GM18909 (cell line): Measurements from ENCODE around the gene SAPCD1.

Experiments used
- ATAC-seq: cut with Tn5 transposase; IDR thresholded peaks from one replicate; pipeline ENCODE4 v1.9.1; 2021; ENCODE audit warnings: mild to moderate bottlenecking; ENCODE audit not compliant: unreplicated experiment, poor library complexity

The SAPCD1 gene

GRCh38 chr6:31762356-31762755 is at the start of gene SAPCD1:
Gene SAPCD1 (plus strand): TSS chr6:31762656. CDS start chr6:31763055, 399 bp downstream.
- no peak for ATAC-seq

GRCh38 chr6:31713465-31713864 is 49.0 kb upstream of the SAPCD1 start:
- ATAC-seq: no peak

GRCh38 chr6:31713991-31714684 is 48.3 kb upstream of the SAPCD1 start:
- no peak for ATAC-seq

- ATAC-seq: no peak
Observed at GRCh38 chr6:31715022-31715958, 47.2 kb upstream of the SAPCD1 start, which contains the start of gene LY6G6D. Gene LY6G6D (plus strand): TSS chr6:31715348. CDS start chr6:31715356, 8 bp downstream.

- no peak for ATAC-seq
Observed at GRCh38 chr6:31717499-31718222, 44.8 kb upstream of the SAPCD1 start.

- ATAC-seq: no peak
Observed at GRCh38 chr6:31718265-31718664, 44.2 kb upstream of the SAPCD1 start.

GRCh38 chr6:31719001-31719400 is 43.5 kb upstream of the SAPCD1 start:
- ATAC-seq: no peak

GRCh38 chr6:31720196-31720770 is 42.2 kb upstream of the SAPCD1 start:
- ATAC-seq: no peak

- no peak for ATAC-seq
Observed at GRCh38 chr6:31721351-31722020, 41.0 kb upstream of the SAPCD1 start, which contains the start of gene LY6G6C. Gene LY6G6C (minus strand): TSS chr6:31721746. CDS start chr6:31721679, 67 bp downstream.

GRCh38 chr6:31722173-31722572 is 40.3 kb upstream of the SAPCD1 start:
- no peak for ATAC-seq

GRCh38 chr6:31723245-31723979 is 39.0 kb upstream of the SAPCD1 start, which contains the start of gene MPIG6B:
Gene MPIG6B (plus strand): TSS chr6:31723373. CDS start chr6:31723384, 11 bp downstream.
- ATAC-seq: no peak

GRCh38 chr6:31723980-31724691 is 38.3 kb upstream of the SAPCD1 start:
- no peak for ATAC-seq

GRCh38 chr6:31725502-31726350 is 36.7 kb upstream of the SAPCD1 start:
- ATAC-seq: no peak

GRCh38 chr6:31727034-31727716 is 35.3 kb upstream of the SAPCD1 start:
- peak; percentile 62 for ATAC-seq

- ATAC-seq: no peak
Observed at GRCh38 chr6:31727717-31728671, 34.5 kb upstream of the SAPCD1 start.
